CD4-positive, alpha-beta T cell (primary cell): ENCODE results near the gene PSENEN. TPM values are rescaled to one million over a fixed set of nuclear protein-coding genes. Genes with fewer than 3 reads are reported as not detected.

Experiments used
- ATAC-seq: fragments of 200-7000 bp; cut with Tn5 transposase; one replicate; pipeline ENCODE4 v1.10.0; 2022; ENCODE audit warnings: mild to moderate bottlenecking; ENCODE audit not compliant: poor library complexity
- CTCF ChIA-PET: fragments of 350-600 bp; sonication (Branson Sonifier 250); formaldehyde crosslinking; loops from one replicate; lab custom pipeline; 2021; ENCODE audit warnings: antibody characterized with exemption, inconsistent platforms; lab: Charles Lee
- POLR2A ChIA-PET: fragments of 350-600 bp; sonication (Branson Sonifier 250); formaldehyde crosslinking; loops from one replicate; lab custom pipeline; 2021; ENCODE audit warnings: antibody characterized with exemption, inconsistent platforms; lab: Charles Lee
- DNase-seq, 14 experiments: peaks; one replicate each; pipeline ENCODE4 v3.0.0-alpha.2; 2013 to 2020; ENCODE audit warnings: mixed read lengths in 2 of 14
- H3K27ac ChIP-seq, 2 donors: one replicate each; pipeline versions ENCODE4 v1.5.1 to v1.7.0; 2013; ENCODE audit warnings: low read length in 2 of 2, low read depth in 1 of 2, mild to moderate bottlenecking in 1 of 2
- H3K27me3 ChIP-seq, 2 experiments: 1 replicate in 1 of 2; 2 replicates in 1 of 2; pipeline versions ENCODE4 v1.6.1 to v1.7.0; 2013; ENCODE audit warnings: low read length in 2 of 2, control low read depth in 1 of 2, mild to moderate bottlenecking in 1 of 2, moderate library complexity in 1 of 2; ENCODE audit not compliant: insufficient read depth in 2 of 2, control insufficient read depth in 1 of 2
- H3K36me3 ChIP-seq: one replicate; pipeline ENCODE4 v1.6.1; 2013; ENCODE audit warnings: low read length, control low read depth; ENCODE audit not compliant: insufficient read depth
- H3K4me1 ChIP-seq: one replicate; pipeline ENCODE4 v1.6.1; 2013; ENCODE audit warnings: low read length, control low read depth; ENCODE audit not compliant: insufficient read depth
- H3K4me3 ChIP-seq: one replicate; pipeline ENCODE4 v1.5.1; 2013; ENCODE audit warnings: mild to moderate bottlenecking, low read length, moderate library complexity
- H3K9me3 ChIP-seq, 2 experiments: 1 replicate in 1 of 2; 2 replicates in 1 of 2; pipeline versions ENCODE4 v1.6.1 to v1.7.0; 2013; ENCODE audit warnings: low read length in 2 of 2, mild to moderate bottlenecking in 2 of 2, control low read depth in 1 of 2, moderate library complexity in 1 of 2; ENCODE audit not compliant: control insufficient read depth in 1 of 2, insufficient read depth in 1 of 2
- H3K27ac Mint-ChIP-seq: one replicate; pipeline ENCODE4 v1.8.0; 2020; ENCODE audit warnings: mixed read lengths
- H3K27me3 Mint-ChIP-seq: one replicate; pipeline ENCODE4 v1.8.0; 2021; ENCODE audit warnings: mixed read lengths
- H3K36me3 Mint-ChIP-seq: one replicate; pipeline ENCODE4 v1.8.0; 2021; ENCODE audit warnings: low read depth, mixed read lengths
- H3K4me1 Mint-ChIP-seq: one replicate; pipeline ENCODE4 v1.8.0; 2021; ENCODE audit warnings: low read depth, mixed read lengths
- H3K4me3 Mint-ChIP-seq: one replicate; pipeline ENCODE4 v1.8.0; 2020; ENCODE audit warnings: mild to moderate bottlenecking, mixed read lengths
- H3K9me3 Mint-ChIP-seq: one replicate; pipeline ENCODE4 v1.8.0; 2020; ENCODE audit warnings: mixed read lengths
- intact Hi-C, 2 experiments: fragments of 100-400 bp; cut with DNase I in 1 of 2; cut with micrococcal nuclease in 1 of 2; formaldehyde crosslinking; loops; one replicate each; pipeline versions ENCODE4 v1.15.1 to v1.9.0; 2023 to 2025; cut with DNase I, micrococcal nuclease
- total RNA-seq, 174 experiments: library from RNA in 2 of 174; stranded (reverse) in 2 of 174; gene quantifications; one replicate each; pipeline ENCODE4 v1.2.3 and lab custom pipeline; 2021 to 2026
- TF ChIP-seq, protein P1 (sequence below): fragments of 200-600 bp; IDR thresholded peaks from one replicate; pipeline ENCODE4 v1.8.0; 2022; ENCODE audit warnings: antibody characterized with exemption, mild to moderate bottlenecking

PSENEN gene
- total RNA-seq, 2 experiments from 2014 or later = 7.3 to 9.4 TPM

DNA sequence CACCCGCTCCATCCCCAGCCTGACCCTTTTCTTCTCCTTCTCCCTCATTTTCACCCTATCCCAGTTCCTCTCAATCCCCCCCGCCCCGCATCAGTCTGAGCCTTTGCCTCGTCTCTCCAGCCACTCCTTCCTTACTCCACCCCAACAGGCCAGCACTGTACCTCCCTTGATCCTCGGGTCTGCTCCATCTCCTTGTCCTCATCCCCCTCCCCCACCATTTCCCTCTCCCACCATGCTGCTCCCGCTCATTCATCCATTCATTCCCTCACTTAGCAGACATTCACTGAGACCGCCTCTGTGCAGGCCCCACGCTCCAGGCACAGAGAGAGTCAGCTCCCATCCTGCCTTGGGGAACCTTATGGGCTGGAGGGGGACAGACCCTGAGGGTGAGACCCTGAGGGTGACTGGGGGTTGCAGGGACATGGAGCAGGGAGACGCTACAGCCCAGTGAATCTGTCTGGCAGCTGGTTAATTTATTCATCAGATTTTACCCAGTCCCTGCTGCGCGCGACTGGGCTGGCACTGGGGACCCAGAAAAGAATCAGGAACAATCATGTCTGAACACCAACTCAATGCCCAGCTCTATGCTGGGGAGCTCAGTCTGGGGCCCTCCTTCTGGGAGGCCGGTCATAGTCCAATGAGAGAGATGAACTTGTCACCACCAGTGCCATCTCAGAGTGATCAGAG is 30.8 kb downstream of the PSENEN start:
- H3K4me3 ChIP-seq = peak overlapping the region; percentile 69
- no peak overlapping the region for H3K27ac ChIP-seq
- no peaks in the 10 kb centered on the region for H3K27me3 Mint-ChIP-seq
- no peaks in the 10 kb centered on the region for H3K9me3 Mint-ChIP-seq
- CTCF ChIA-PET = no interaction called here
- ATAC-seq = no peak
- H3K4me1 Mint-ChIP-seq = peaks cover 24% of the 10 kb centered on the region
- TF ChIP-seq, protein P1, sequence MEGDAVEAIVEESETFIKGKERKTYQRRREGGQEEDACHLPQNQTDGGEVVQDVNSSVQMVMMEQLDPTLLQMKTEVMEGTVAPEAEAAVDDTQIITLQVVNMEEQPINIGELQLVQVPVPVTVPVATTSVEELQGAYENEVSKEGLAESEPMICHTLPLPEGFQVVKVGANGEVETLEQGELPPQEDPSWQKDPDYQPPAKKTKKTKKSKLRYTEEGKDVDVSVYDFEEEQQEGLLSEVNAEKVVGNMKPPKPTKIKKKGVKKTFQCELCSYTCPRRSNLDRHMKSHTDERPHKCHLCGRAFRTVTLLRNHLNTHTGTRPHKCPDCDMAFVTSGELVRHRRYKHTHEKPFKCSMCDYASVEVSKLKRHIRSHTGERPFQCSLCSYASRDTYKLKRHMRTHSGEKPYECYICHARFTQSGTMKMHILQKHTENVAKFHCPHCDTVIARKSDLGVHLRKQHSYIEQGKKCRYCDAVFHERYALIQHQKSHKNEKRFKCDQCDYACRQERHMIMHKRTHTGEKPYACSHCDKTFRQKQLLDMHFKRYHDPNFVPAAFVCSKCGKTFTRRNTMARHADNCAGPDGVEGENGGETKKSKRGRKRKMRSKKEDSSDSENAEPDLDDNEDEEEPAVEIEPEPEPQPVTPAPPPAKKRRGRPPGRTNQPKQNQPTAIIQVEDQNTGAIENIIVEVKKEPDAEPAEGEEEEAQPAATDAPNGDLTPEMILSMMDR = no peak
- H3K27ac Mint-ChIP-seq = no peak overlapping the region
- POLR2A ChIA-PET = interaction anchor here (1.3 kb wide), 1 partner anchor 31 kb away, joined by 4 read pairs; the partner anchor contains the start of gene U2AF1L4
- DNase-seq = peak in 1 of 14 experiments; percentile 39
- peaks cover 4% of the 10 kb centered on the region for H3K36me3 ChIP-seq
- peaks cover 6% of the 10 kb centered on the region for H3K36me3 Mint-ChIP-seq
- intact Hi-C loops = loop anchor here in 1 of 2 experiments (5.0 to 10.0 kb wide), 2 partner anchors 159 to 281 kb away; partner anchors contain the start of gene LRFN3
- peaks cover 21% of the 10 kb centered on the region for H3K4me1 ChIP-seq
- no peaks in the 10 kb centered on the region for H3K9me3 ChIP-seq
- H3K27me3 ChIP-seq = no peaks in the 10 kb centered on the region
- H3K4me3 Mint-ChIP-seq = peak overlapping the region; percentile 78

DNA sequence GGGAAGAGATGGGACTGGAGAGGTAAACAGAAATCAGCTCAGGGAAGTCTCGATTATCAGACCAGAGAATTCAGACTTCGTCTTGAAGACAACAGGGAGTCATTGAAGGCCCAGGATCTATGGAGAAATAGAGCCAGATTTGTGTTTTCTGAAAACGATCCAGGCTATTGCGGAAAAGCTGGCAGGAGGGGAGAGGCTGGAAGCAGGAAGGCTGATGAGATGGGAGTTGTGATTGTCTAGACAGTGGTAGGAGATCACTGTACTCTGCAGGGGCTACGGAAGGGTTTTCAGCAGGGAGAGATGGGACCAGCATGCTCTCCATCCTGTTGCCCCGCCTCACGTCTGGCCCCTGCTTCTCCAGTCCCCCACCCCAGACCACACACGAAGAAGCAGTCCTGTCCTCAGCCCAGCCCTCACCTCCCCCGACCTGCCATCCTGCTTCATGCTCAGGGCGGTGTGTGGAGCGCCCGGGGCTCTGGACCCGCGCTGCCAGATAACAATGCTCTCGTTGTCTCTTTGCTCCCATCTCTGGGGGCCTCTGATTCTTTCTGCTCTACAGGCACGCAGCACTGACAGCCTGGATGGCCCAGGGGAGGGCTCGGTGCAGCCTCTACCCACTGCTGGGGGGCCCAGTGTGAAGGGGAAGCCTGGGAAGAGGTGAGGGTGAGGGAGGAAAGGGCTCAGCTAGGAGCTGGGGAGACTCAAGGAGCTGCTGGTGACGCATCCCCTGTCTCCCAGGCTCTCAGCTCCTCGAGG is 31.8 kb downstream of the PSENEN start:
- TF ChIP-seq, protein P1 = no peak
- intact Hi-C loops = loop anchor here in 1 of 2 experiments (5.0 to 10.0 kb wide), 2 partner anchors 158 to 280 kb away; partner anchors contain the start of gene LRFN3
- Histone ChIP-seq H3K9me3 (no peaks in the 10 kb centered on the region), H3K4me3 (no peak overlapping the region), H3K4me1 (peaks cover 21% of the 10 kb centered on the region), H3K27me3 (no peaks in the 10 kb centered on the region), H3K36me3 (peaks cover 6% of the 10 kb centered on the region), H3K27ac (no peak overlapping the region)
- ATAC-seq (no peak), DNase-seq (peak in 1 of 14 experiments; percentile 22)
- Mint-ChIP-seq H3K27me3 (no peaks in the 10 kb centered on the region), H3K36me3 (peaks cover 10% of the 10 kb centered on the region), H3K9me3 (no peaks in the 10 kb centered on the region), H3K4me1 (peaks cover 24% of the 10 kb centered on the region), H3K27ac (no peak overlapping the region), H3K4me3 (peak overlapping the region; percentile 78)
- POLR2A ChIA-PET = interaction anchor here (1.3 kb wide), 1 partner anchor 32 kb away, joined by 4 read pairs; the partner anchor contains the start of gene U2AF1L4
- CTCF ChIA-PET = no interaction called here

DNA sequence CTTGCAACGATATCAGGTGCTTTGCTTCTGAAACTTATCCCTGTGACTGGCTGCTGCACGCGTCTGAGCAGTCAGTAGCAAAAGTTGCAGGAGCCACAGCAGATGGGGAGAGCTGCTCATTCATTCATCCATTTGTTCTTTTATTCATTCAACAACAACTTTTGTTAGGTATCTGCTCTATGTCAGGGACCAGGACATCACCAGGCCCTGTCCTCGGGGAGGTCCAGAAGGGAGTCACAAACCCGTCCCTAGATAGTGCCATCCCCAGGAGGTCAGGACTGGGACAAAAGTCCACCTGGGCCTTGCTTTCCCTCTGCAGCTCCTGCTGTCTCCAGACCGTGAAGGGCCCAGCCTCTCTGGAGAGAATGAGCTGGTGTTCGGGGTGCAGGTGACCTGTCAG is 32.5 kb downstream of the PSENEN start:
- H3K27ac Mint-ChIP-seq = no peak overlapping the region
- ChIA-PET POLR2A (no interaction called here), CTCF (no interaction called here)
- no peak overlapping the region for H3K4me3 ChIP-seq
- no peaks in the 10 kb centered on the region for H3K9me3 Mint-ChIP-seq
- TF ChIP-seq, protein P1 = no peak
- no peaks in the 10 kb centered on the region for H3K27me3 Mint-ChIP-seq
- peaks cover 10% of the 10 kb centered on the region for H3K36me3 ChIP-seq
- H3K4me1 ChIP-seq = peaks cover 21% of the 10 kb centered on the region
- peaks cover 24% of the 10 kb centered on the region for H3K4me1 Mint-ChIP-seq
- H3K9me3 ChIP-seq = no peaks in the 10 kb centered on the region
- H3K27me3 ChIP-seq = no peaks in the 10 kb centered on the region
- intact Hi-C loops = loop anchor here in 1 of 2 experiments (5.0 to 10.0 kb wide), 2 partner anchors 157 to 279 kb away; partner anchors contain the start of gene LRFN3
- H3K27ac ChIP-seq = no peak overlapping the region
- H3K36me3 Mint-ChIP-seq = peaks cover 12% of the 10 kb centered on the region
- DNase-seq = no peak
- no peak for ATAC-seq
- H3K4me3 Mint-ChIP-seq = peak overlapping the region; percentile 30
